Measurements from ENCODE around the gene DMD. TPM values are rescaled to one million over a fixed set of nuclear protein-coding genes. Genes with fewer than 3 reads are reported as not detected.

Gene DMD
- total and polyA plus RNA-seq, 2 experiments from 2014 or later = 1.5 to 2.0 TPM

DNA sequence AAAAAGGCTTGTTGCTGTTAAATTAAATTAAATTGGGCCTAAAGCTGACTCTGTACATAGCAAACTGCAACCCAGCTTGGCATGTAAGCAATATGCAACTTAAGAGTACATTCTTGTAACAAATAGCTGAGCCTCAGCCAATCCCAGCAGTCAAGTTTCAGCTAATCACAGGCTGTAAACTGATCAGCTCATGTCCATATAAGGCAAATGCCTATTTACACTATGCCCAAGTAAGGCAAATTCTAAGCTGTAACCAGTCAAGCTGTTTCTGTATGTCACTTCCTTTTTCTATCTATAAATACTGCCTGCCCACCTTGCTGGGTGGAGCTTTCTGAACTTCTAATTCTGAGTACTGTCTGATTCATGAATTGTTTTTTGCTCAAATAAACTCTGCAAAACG is 1710.4 kb downstream of the DMD start:
- 4 to 8% methylated on average over 1 of the region's 1 CpG for WGBS, 2 experiments (ENCODE audit: low coverage in 1 of 2, low lambda C conversion rate in 2 of 2, missing lambda C conversion rate in 2 of 2)
- no peak for DNase-seq
- H3K27ac ChIP-seq = no peak overlapping the region

DNA sequence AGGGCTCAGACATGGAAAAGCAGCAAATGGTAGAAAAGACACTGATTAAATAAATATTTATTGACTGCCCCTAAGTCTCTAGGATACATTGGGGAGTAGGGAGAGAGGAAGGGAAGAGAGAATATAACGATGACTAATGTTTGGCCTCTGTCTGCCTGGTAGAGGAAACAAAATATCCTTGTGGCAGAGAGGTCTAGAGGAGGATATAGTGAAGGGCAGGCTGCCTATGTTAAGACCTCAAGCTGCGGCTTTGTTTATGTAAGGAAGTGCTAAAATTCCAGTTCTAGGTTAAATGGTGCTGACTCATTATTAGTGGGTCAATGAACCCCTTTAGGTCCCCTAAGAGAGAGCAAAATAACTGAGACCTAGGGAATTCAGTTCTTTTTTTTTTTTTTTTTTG is 1712.2 kb downstream of the DMD start:
- no peaks in the 10 kb centered on the region for H3K9me2 ChIP-seq (ENCODE audit: insufficient read depth)
- no peaks in the 10 kb centered on the region for H3K79me2 ChIP-seq (ENCODE audit: insufficient read depth)
- 0 to 8% methylated on average over 2 of the region's 2 CpGs for WGBS, 2 experiments (ENCODE audit: low coverage in 1 of 2, low lambda C conversion rate in 2 of 2, missing lambda C conversion rate in 2 of 2)
- DNase-seq = peak; percentile 52
- H4K20me1 ChIP-seq (ENCODE audit: insufficient read depth) = no peaks in the 10 kb centered on the region
- no peaks in the 10 kb centered on the region for H3K27me3 ChIP-seq (replicated peaks; ENCODE audit: insufficient read depth)
- in situ Hi-C loops (cut with MboI) = no loop called here
- H3K36me3 ChIP-seq (ENCODE audit: low read depth) = no peaks in the 10 kb centered on the region
- no peak overlapping the region for H2AFZ ChIP-seq
- H3K4me3 ChIP-seq = no peak overlapping the region
- H3K27ac ChIP-seq = no peak overlapping the region
- H3F3A ChIP-seq (ENCODE audit: insufficient read depth) = 0 out of 2 replicates have a peak, but pooled peaks cover 9% of the 10 kb centered on the region
- H3K9ac ChIP-seq = no peak overlapping the region
- H3K9me3 ChIP-seq (ENCODE audit: low read depth) = no peaks in the 10 kb centered on the region
- no peak overlapping the region for H3K4me2 ChIP-seq (ENCODE audit: unreplicated experiment)
- TF ChIP-seq EZH2 (IDR thresholded peaks at IDR 0.05; ENCODE audit: insufficient read depth, poor library complexity, severe bottlenecking) (no peak), EZH2phosphoT487 (IDR thresholded peaks at IDR 0.05; ENCODE audit: insufficient read depth, low read depth) (no peak)
- peaks cover 17% of the 10 kb centered on the region for H3K4me1 ChIP-seq (ENCODE audit: insufficient read depth)

More for the DNA sequence above, 1710.4 kb downstream of the DMD start:
- peaks cover 17% of the 10 kb centered on the region for H3K4me1 ChIP-seq (ENCODE audit: insufficient read depth)
- no peaks in the 10 kb centered on the region for H3K36me3 ChIP-seq (ENCODE audit: low read depth)
- H4K20me1 ChIP-seq (ENCODE audit: insufficient read depth) = no peaks in the 10 kb centered on the region
- H3K4me2 ChIP-seq (ENCODE audit: unreplicated experiment) = no peak overlapping the region
- no peak overlapping the region for H2AFZ ChIP-seq
- H3K4me3 ChIP-seq = no peak overlapping the region
- in situ Hi-C loops (cut with MboI) = no loop called here
- no peak overlapping the region for H3K9ac ChIP-seq
- H3K9me3 ChIP-seq (ENCODE audit: low read depth) = no peaks in the 10 kb centered on the region
- no peaks in the 10 kb centered on the region for H3K27me3 ChIP-seq (replicated peaks; ENCODE audit: insufficient read depth)
- TF ChIP-seq EZH2 (IDR thresholded peaks at IDR 0.05; ENCODE audit: insufficient read depth, poor library complexity, severe bottlenecking) (no peak), EZH2phosphoT487 (IDR thresholded peaks at IDR 0.05; ENCODE audit: insufficient read depth, low read depth) (no peak)
- H3F3A ChIP-seq (ENCODE audit: insufficient read depth) = 0 out of 2 replicates have a peak, but pooled peaks cover 9% of the 10 kb centered on the region
- no peaks in the 10 kb centered on the region for H3K9me2 ChIP-seq (ENCODE audit: insufficient read depth)
- no peaks in the 10 kb centered on the region for H3K79me2 ChIP-seq (ENCODE audit: insufficient read depth)

DNA sequence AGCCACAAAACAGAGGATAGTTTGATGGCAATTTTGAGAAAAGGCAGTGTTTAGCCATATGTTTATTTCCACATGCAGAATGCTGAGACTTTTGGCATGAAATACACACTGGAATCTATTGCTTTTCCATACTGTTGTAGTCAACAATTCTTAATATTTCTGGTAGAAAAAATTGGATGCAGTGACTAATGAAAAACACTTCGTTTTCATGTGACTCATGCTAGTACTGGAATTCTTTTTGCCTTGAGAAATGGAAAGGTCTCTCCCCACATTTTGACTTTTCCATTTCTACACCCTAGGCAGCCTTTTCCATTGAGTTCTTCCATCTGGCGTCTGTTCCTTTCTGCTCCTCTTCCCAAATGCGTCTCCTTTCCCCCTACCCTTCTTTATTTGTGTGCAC is 1714.3 kb downstream of the DMD start:
- H4K20me1 ChIP-seq (ENCODE audit: insufficient read depth) = no peaks in the 10 kb centered on the region
- no peaks in the 10 kb centered on the region for H3K36me3 ChIP-seq (ENCODE audit: low read depth)
- H3F3A ChIP-seq (ENCODE audit: insufficient read depth) = 0 out of 2 replicates have a peak, but pooled peaks cover 9% of the 10 kb centered on the region
- H3K4me2 ChIP-seq (ENCODE audit: unreplicated experiment) = peak overlapping the region; percentile 37
- in situ Hi-C loops (cut with MboI) = no loop called here
- TF ChIP-seq EZH2phosphoT487 (IDR thresholded peaks at IDR 0.05; ENCODE audit: insufficient read depth, low read depth) = no peak
- no peak for TF ChIP-seq EZH2 (IDR thresholded peaks at IDR 0.05; ENCODE audit: insufficient read depth, poor library complexity, severe bottlenecking)
- no peaks in the 10 kb centered on the region for H3K27me3 ChIP-seq (replicated peaks; ENCODE audit: insufficient read depth)
- H2AFZ ChIP-seq = peak overlapping the region; percentile 53
- no peaks in the 10 kb centered on the region for H3K79me2 ChIP-seq (ENCODE audit: insufficient read depth)
- peak; percentile 56 for DNase-seq
- peak overlapping the region; percentile 17; the same call in 1 of the 2 replicates for H3K4me3 ChIP-seq
- 2 to 9% methylated on average over 3 of the region's 3 CpGs for WGBS, 2 experiments (ENCODE audit: low coverage in 1 of 2, low lambda C conversion rate in 2 of 2, missing lambda C conversion rate in 2 of 2)
- H3K27ac ChIP-seq = peak overlapping the region; percentile 39
- no peaks in the 10 kb centered on the region for H3K9me3 ChIP-seq (ENCODE audit: low read depth)
- H3K4me1 ChIP-seq (ENCODE audit: insufficient read depth) = peaks cover 17% of the 10 kb centered on the region
- H3K9ac ChIP-seq = no peak overlapping the region
- no peaks in the 10 kb centered on the region for H3K9me2 ChIP-seq (ENCODE audit: insufficient read depth)

- WGBS, 2 experiments (ENCODE audit: low coverage in 1 of 2, low lambda C conversion rate in 2 of 2, missing lambda C conversion rate in 2 of 2) = 65 to 69% methylated on average over 3 of the region's 3 CpGs
- Histone ChIP-seq H3K4me1 (ENCODE audit: insufficient read depth) (peaks cover 3% of the 10 kb centered on the region; the same call in 1 of the 2 replicates), H3F3A (ENCODE audit: insufficient read depth) (peaks cover 8% of the 10 kb centered on the region; the same call in 1 of the 2 replicates), H2AFZ (no peak overlapping the region), H3K9me2 (ENCODE audit: insufficient read depth) (no peaks in the 10 kb centered on the region), H3K9me3 (ENCODE audit: low read depth) (no peaks in the 10 kb centered on the region), H4K20me1 (ENCODE audit: insufficient read depth) (no peaks in the 10 kb centered on the region), H3K36me3 (ENCODE audit: low read depth) (no peaks in the 10 kb centered on the region), H3K79me2 (ENCODE audit: insufficient read depth) (no peaks in the 10 kb centered on the region), H3K27me3 (replicated peaks; ENCODE audit: insufficient read depth) (no peaks in the 10 kb centered on the region), H3K4me3 (no peak overlapping the region), H3K4me2 (ENCODE audit: unreplicated experiment) (no peak overlapping the region), H3K9ac (no peak overlapping the region), H3K27ac (no peak overlapping the region)
- TF ChIP-seq EZH2phosphoT487 (IDR thresholded peaks at IDR 0.05; ENCODE audit: insufficient read depth, low read depth) (no peak), EZH2 (IDR thresholded peaks at IDR 0.05; ENCODE audit: insufficient read depth, poor library complexity, severe bottlenecking) (no peak)
- no peak for DNase-seq
- in situ Hi-C loops (cut with MboI) = no loop called here
Observed at GRCh38 chrX:31487951-31488350, 1723.4 kb downstream of the DMD start.

Measured in GM23248 (cell line).